ENCODE data around the gene DAPK2. TPM values are rescaled to one million over a fixed set of nuclear protein-coding genes. Genes with fewer than 3 reads are reported as not detected.

DAPK2 gene
- total RNA-seq, 1 donor from 2014 or later: 2.4 TPM

- TF ChIP-seq, protein P1, sequence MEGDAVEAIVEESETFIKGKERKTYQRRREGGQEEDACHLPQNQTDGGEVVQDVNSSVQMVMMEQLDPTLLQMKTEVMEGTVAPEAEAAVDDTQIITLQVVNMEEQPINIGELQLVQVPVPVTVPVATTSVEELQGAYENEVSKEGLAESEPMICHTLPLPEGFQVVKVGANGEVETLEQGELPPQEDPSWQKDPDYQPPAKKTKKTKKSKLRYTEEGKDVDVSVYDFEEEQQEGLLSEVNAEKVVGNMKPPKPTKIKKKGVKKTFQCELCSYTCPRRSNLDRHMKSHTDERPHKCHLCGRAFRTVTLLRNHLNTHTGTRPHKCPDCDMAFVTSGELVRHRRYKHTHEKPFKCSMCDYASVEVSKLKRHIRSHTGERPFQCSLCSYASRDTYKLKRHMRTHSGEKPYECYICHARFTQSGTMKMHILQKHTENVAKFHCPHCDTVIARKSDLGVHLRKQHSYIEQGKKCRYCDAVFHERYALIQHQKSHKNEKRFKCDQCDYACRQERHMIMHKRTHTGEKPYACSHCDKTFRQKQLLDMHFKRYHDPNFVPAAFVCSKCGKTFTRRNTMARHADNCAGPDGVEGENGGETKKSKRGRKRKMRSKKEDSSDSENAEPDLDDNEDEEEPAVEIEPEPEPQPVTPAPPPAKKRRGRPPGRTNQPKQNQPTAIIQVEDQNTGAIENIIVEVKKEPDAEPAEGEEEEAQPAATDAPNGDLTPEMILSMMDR (IDR thresholded peaks at IDR 0.05): no peak
- no peak overlapping the region for H3K4me3 ChIP-seq
- intact Hi-C loops (cut with DNase I): no loop called here
Measured at GRCh38 chr15:63953524-63953923, 92.8 kb downstream of the DAPK2 start.

GRCh38 chr15:63950911-63951481 lies 95.3 kb downstream of the DAPK2 start:
- H3K4me3 ChIP-seq: no peak overlapping the region
- no peaks in the 10 kb centered on the region for H3K27me3 ChIP-seq
- no peak for DNase-seq (ENCODE audit: low spot score in 2 of 2)
- H3K4me1 ChIP-seq: peaks cover 0 to 11% of the 10 kb centered on the region in 2 donors
- TF ChIP-seq, protein P1 (IDR thresholded peaks at IDR 0.05): no peak
- intact Hi-C loops (cut with DNase I): no loop called here
- H3K36me3 ChIP-seq: no peaks in the 10 kb centered on the region
- peak overlapping the region; percentile 61 to 66 for H3K27ac ChIP-seq
- H3K9me3 ChIP-seq: no peaks in the 10 kb centered on the region

More at GRCh38 chr15:63953524-63953923, 92.8 kb downstream of the DAPK2 start:
- H3K9me3 ChIP-seq: no peaks in the 10 kb centered on the region
- H3K27me3 ChIP-seq: no peaks in the 10 kb centered on the region
- no peak for DNase-seq (ENCODE audit: low spot score in 2 of 2)
- no peak overlapping the region for H3K27ac ChIP-seq
- peaks cover 0 to 11% of the 10 kb centered on the region in 2 donors for H3K4me1 ChIP-seq
- no peaks in the 10 kb centered on the region for H3K36me3 ChIP-seq

DNA sequence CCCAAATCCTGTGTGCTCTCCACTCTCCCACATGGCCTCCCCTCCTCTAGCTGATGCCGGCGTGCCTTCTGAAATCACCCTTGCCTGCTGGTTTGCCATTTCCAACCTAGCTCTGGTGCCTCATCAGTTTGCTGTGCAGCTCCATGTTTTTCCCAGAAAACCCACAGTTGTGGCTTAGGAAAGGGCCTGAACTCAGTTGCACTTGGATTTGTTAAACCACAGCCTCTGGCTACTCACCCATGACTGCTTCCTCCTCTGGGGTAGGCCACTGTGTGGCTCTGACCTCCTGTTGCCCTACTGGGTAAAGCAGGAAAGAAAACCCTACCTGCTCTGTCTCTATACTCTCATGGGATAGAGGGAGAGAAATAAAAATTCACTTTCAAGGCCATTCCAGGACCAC lies 97.3 kb downstream of the DAPK2 start:
- no peak overlapping the region for H3K4me3 ChIP-seq
- no peak for DNase-seq (ENCODE audit: low spot score in 2 of 2)
- no peaks in the 10 kb centered on the region for H3K27me3 ChIP-seq
- peaks cover 0 to 11% of the 10 kb centered on the region in 2 donors for H3K4me1 ChIP-seq
- no peaks in the 10 kb centered on the region for H3K9me3 ChIP-seq
- intact Hi-C loops (cut with DNase I): loop anchor here (5.0 to 10.0 kb wide), 2 partner anchors 98 to 114 kb away; partner anchors contain the start of genes DAPK2 and HERC1
- H3K27ac ChIP-seq: no peak overlapping the region
- no peaks in the 10 kb centered on the region for H3K36me3 ChIP-seq
- TF ChIP-seq, protein P1 (IDR thresholded peaks at IDR 0.05): no peak

- H3K4me3 ChIP-seq: no peak overlapping the region
- H3K27ac ChIP-seq: no peak overlapping the region
- H3K9me3 ChIP-seq: no peaks in the 10 kb centered on the region
- intact Hi-C loops (cut with DNase I): loop anchor here (5.0 to 10.0 kb wide), 2 partner anchors 99 to 114 kb away; partner anchors contain the start of genes DAPK2 and HERC1
- H3K27me3 ChIP-seq: no peaks in the 10 kb centered on the region
- peaks cover 0 to 11% of the 10 kb centered on the region in 2 donors for H3K4me1 ChIP-seq
- H3K36me3 ChIP-seq: no peaks in the 10 kb centered on the region
- TF ChIP-seq, protein P1 (IDR thresholded peaks at IDR 0.05): no peak
- no peak for DNase-seq (ENCODE audit: low spot score in 2 of 2)
Measured at GRCh38 chr15:63948436-63948835, 97.8 kb downstream of the DAPK2 start.

DNA sequence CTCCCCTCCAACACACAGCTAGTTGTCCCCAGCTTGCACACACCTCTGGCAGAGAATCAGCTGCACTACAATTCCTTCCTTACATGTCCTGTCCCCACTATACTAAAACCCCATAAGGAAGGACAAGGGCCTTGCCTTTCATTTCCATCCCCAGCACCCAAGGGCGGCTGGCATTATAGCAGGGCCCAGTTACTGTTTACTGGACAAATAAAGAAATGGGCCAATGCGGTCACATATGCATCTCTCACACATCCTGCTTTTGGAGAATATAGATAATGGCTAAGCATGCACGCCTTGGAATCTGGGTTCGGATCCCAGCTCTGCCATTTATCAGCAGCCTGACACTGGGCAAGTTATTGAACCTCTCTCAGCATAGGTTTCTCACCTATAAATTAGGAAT lies 99.1 kb downstream of the DAPK2 start:
- Histone ChIP-seq H3K36me3 (no peaks in the 10 kb centered on the region), H3K27ac (no peak overlapping the region), H3K9me3 (no peaks in the 10 kb centered on the region), H3K4me1 (peaks cover 0 to 11% of the 10 kb centered on the region in 2 donors), H3K4me3 (no peak overlapping the region), H3K27me3 (no peaks in the 10 kb centered on the region)
- intact Hi-C loops (cut with DNase I): loop anchor here (5.0 to 10.0 kb wide), 2 partner anchors 100 to 112 kb away; partner anchors contain the start of genes DAPK2 and HERC1
- TF ChIP-seq, protein P1 (IDR thresholded peaks at IDR 0.05): no peak
- DNase-seq (ENCODE audit: low spot score in 2 of 2): no peak

All from ascending aorta (tissue), 2 donors.